Left forelimb (tissue), 1 donor: ENCODE results near the gene ZMYND8.
A peak's percentile ranks its signal among the peaks of the same experiment; 100 is the strongest.
"Not testable (repeated sequence)": the region's sequence is repeated elsewhere in the genome, so short reads cannot be mapped to it uniquely, and the experiment has no call there.

ENCODE experiments used
- DNase-seq: peaks from one replicate; pipeline ENCODE4 v3.0.0-alpha.2; 2018; ENCODE audit warnings: low spot score

The ZMYND8 gene

GRCh38 chr20:47204008-47204849 is 152.3 kb downstream of the ZMYND8 start:
- DNase-seq, result no peak

- DNase-seq, result no peak
These were observed 153.5 kb downstream of the ZMYND8 start for GRCh38 chr20:47202733-47203667.

- DNase-seq, result no peak
These were observed 155.3 kb downstream of the ZMYND8 start for GRCh38 chr20:47201074-47201730.

- no peak for DNase-seq
These were observed 157.4 kb downstream of the ZMYND8 start for GRCh38 chr20:47198996-47199552.

- no peak for DNase-seq
These were observed 158.2 kb downstream of the ZMYND8 start for GRCh38 chr20:47198254-47198671.

- peak; percentile 81 for DNase-seq
These were observed 160.1 kb downstream of the ZMYND8 start for GRCh38 chr20:47196091-47197081.

- DNase-seq, result no peak
These were observed 160.9 kb downstream of the ZMYND8 start for GRCh38 chr20:47195573-47195972.

- DNase-seq, result no peak
These were observed 164.5 kb downstream of the ZMYND8 start for GRCh38 chr20:47191956-47192355.

GRCh38 chr20:47191074-47191673 is 165.3 kb downstream of the ZMYND8 start:
- DNase-seq, result no peak

- no peak for DNase-seq
These were observed 167.4 kb downstream of the ZMYND8 start for GRCh38 chr20:47189060-47189459.

GRCh38 chr20:47188540-47188939 is 168.0 kb downstream of the ZMYND8 start:
- DNase-seq, result no peak

GRCh38 chr20:47187450-47188195 is 168.9 kb downstream of the ZMYND8 start:
- DNase-seq, result no peak

- DNase-seq, result no peak
These were observed 173.1 kb downstream of the ZMYND8 start for GRCh38 chr20:47183367-47183766.

- no peak for DNase-seq
These were observed 175.2 kb downstream of the ZMYND8 start for GRCh38 chr20:47181056-47181862.

- DNase-seq, result no peak
These were observed 177.2 kb downstream of the ZMYND8 start for GRCh38 chr20:47179267-47179666.

- no peak for DNase-seq
These were observed 177.6 kb downstream of the ZMYND8 start for GRCh38 chr20:47178851-47179250.

GRCh38 chr20:47178277-47178676 is 178.2 kb downstream of the ZMYND8 start:
- no peak for DNase-seq

- not testable (repeated sequence) for DNase-seq
These were observed 180.3 kb downstream of the ZMYND8 start for GRCh38 chr20:47176217-47176616.

- DNase-seq, result no peak
These were observed 181.0 kb downstream of the ZMYND8 start for GRCh38 chr20:47175493-47175892.
